SK-N-SH (cell line): ENCODE results near the gene PDE10A.

Source experiments
- EZH2phosphoT487 ChIP-seq: fragments of 200-600 bp; sonication (generic); IDR thresholded peaks from 2 replicates; pipeline ENCODE4 v1.6.1; 2017; ENCODE audit warnings: low read depth, mixed run types, mild to moderate bottlenecking, antibody characterized with exemption, moderate library complexity, borderline replicate concordance
- POLR2AphosphoS5 ChIP-seq: IDR thresholded peaks from 2 replicates; pipeline ENCODE4 v1.6.1; 2012; ENCODE audit warnings: low read depth, low read length
- TEAD4 ChIP-seq: IDR thresholded peaks from 2 replicates; pipeline ENCODE4 v1.4.0; 2012; ENCODE audit warnings: mild to moderate bottlenecking, borderline replicate concordance; ENCODE audit not compliant: insufficient read depth
- TF ChIP-seq, protein P1 (sequence below): fragments of 200-600 bp; sonication (generic); IDR thresholded peaks from 2 replicates; pipeline ENCODE4 v1.6.1; 2017; ENCODE audit warnings: antibody characterized with exemption, mild to moderate bottlenecking, moderate library complexity
- TF ChIP-seq, protein P2 (sequence below): IDR thresholded peaks from 2 replicates; pipeline ENCODE4; 2012
- TF ChIP-seq, protein P3 (sequence below): fragments of 150-350 bp; IDR thresholded peaks from 2 replicates; pipeline ENCODE4 v1.6.1; 2016; ENCODE audit warnings: mild to moderate bottlenecking, low read depth, low read length
- TF ChIP-seq, protein P4 (sequence below): IDR thresholded peaks from 2 replicates; pipeline ENCODE4 v1.6.1; 2012; ENCODE audit warnings: mild to moderate bottlenecking, low read depth, low read length, moderate library complexity

GRCh38 chr6:165605182-165605875, 57.7 kb downstream of the PDE10A start:
- TF ChIP-seq, protein P1, sequence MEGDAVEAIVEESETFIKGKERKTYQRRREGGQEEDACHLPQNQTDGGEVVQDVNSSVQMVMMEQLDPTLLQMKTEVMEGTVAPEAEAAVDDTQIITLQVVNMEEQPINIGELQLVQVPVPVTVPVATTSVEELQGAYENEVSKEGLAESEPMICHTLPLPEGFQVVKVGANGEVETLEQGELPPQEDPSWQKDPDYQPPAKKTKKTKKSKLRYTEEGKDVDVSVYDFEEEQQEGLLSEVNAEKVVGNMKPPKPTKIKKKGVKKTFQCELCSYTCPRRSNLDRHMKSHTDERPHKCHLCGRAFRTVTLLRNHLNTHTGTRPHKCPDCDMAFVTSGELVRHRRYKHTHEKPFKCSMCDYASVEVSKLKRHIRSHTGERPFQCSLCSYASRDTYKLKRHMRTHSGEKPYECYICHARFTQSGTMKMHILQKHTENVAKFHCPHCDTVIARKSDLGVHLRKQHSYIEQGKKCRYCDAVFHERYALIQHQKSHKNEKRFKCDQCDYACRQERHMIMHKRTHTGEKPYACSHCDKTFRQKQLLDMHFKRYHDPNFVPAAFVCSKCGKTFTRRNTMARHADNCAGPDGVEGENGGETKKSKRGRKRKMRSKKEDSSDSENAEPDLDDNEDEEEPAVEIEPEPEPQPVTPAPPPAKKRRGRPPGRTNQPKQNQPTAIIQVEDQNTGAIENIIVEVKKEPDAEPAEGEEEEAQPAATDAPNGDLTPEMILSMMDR = no peak
- no peak for TF ChIP-seq POLR2AphosphoS5
- TF ChIP-seq TEAD4 = no peak
- TF ChIP-seq, protein P2, sequence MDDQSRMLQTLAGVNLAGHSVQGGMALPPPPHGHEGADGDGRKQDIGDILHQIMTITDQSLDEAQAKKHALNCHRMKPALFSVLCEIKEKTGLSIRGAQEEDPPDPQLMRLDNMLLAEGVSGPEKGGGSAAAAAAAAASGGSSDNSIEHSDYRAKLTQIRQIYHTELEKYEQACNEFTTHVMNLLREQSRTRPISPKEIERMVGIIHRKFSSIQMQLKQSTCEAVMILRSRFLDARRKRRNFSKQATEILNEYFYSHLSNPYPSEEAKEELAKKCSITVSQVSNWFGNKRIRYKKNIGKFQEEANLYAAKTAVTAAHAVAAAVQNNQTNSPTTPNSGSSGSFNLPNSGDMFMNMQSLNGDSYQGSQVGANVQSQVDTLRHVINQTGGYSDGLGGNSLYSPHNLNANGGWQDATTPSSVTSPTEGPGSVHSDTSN = no peak
- TF ChIP-seq, protein P3, sequence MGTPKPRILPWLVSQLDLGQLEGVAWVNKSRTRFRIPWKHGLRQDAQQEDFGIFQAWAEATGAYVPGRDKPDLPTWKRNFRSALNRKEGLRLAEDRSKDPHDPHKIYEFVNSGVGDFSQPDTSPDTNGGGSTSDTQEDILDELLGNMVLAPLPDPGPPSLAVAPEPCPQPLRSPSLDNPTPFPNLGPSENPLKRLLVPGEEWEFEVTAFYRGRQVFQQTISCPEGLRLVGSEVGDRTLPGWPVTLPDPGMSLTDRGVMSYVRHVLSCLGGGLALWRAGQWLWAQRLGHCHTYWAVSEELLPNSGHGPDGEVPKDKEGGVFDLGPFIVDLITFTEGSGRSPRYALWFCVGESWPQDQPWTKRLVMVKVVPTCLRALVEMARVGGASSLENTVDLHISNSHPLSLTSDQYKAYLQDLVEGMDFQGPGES = no peak
- TF ChIP-seq EZH2phosphoT487 = no peak
- TF ChIP-seq, protein P4, sequence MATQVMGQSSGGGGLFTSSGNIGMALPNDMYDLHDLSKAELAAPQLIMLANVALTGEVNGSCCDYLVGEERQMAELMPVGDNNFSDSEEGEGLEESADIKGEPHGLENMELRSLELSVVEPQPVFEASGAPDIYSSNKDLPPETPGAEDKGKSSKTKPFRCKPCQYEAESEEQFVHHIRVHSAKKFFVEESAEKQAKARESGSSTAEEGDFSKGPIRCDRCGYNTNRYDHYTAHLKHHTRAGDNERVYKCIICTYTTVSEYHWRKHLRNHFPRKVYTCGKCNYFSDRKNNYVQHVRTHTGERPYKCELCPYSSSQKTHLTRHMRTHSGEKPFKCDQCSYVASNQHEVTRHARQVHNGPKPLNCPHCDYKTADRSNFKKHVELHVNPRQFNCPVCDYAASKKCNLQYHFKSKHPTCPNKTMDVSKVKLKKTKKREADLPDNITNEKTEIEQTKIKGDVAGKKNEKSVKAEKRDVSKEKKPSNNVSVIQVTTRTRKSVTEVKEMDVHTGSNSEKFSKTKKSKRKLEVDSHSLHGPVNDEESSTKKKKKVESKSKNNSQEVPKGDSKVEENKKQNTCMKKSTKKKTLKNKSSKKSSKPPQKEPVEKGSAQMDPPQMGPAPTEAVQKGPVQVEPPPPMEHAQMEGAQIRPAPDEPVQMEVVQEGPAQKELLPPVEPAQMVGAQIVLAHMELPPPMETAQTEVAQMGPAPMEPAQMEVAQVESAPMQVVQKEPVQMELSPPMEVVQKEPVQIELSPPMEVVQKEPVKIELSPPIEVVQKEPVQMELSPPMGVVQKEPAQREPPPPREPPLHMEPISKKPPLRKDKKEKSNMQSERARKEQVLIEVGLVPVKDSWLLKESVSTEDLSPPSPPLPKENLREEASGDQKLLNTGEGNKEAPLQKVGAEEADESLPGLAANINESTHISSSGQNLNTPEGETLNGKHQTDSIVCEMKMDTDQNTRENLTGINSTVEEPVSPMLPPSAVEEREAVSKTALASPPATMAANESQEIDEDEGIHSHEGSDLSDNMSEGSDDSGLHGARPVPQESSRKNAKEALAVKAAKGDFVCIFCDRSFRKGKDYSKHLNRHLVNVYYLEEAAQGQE = no peak
